HG03135 (cell line): Measurements from ENCODE around the gene NAA15.
"Not testable (repeated sequence)": the region's sequence is repeated elsewhere in the genome, so short reads cannot be mapped to it uniquely, and the experiment has no call there.

ENCODE experiments used
- ATAC-seq: cut with Tn5 transposase; IDR thresholded peaks from one replicate; pipeline ENCODE4 v1.9.1; 2021; ENCODE audit warnings: mild to moderate bottlenecking, moderate library complexity; ENCODE audit not compliant: unreplicated experiment

Gene NAA15

GRCh38 chr4:139301113-139301820 is at the start of gene NAA15:
Gene NAA15 (plus strand): TSS chr4:139301505. CDS start chr4:139301778, 273 bp downstream.
- peak; percentile 84 for ATAC-seq

DNA sequence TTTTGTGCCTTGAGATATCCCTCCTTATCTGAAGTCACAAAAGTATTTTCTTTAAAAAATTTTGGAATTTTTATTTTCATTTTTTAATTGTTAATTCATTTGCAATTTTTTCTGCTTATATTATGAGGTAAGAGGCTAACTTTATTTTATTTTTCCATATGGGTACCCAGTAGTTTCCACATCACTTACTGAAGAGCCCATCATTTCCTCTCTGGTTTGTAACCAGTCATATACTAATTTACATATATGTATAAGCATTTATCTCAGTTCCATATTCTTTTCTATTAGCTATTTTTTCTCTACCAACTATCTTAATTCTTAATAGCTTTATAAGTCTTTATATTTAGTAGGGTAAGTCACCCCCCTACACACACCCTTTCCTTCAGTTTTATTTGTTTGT is 48.3 kb upstream of the NAA15 start:
- no peak for ATAC-seq

DNA sequence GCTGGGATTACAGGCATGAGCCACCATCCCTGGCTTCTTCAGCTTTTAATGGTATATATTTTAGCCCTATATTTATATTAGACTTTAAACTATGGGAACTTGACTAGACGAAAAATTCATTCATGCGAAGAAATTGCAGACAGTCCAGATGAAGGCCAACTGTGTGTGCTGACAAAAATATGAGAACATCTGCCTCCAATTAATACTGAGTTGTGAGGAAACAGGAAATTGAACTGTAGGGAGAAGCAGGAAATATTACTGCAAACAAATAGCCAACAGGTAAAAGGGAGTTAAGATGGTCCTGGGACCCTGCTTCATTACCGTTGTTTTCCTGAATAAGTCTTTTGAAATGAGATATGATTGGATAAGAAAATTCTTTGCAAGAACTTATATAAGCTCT is 47.6 kb upstream of the NAA15 start:
- no peak for ATAC-seq

DNA sequence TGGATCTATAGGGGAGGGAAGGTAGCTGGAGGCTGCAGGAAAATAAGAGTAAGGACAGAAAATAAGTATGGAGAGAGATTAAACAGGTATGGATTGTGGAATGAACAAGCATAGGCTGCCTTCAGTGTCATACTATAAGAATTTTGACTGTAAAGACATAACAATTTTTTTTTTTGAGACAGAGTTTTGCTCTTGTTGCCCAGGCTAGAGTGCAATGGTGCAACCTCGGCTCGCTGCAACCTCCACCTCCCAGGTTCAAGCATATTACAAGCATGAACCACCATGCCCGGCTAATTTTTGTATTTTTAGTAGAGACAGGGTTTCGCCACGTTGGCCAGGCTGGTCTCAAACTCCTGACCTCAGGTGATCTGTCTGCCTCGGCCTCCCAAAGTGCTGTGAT is 45.7 kb upstream of the NAA15 start:
- not testable (repeated sequence) for ATAC-seq

DNA sequence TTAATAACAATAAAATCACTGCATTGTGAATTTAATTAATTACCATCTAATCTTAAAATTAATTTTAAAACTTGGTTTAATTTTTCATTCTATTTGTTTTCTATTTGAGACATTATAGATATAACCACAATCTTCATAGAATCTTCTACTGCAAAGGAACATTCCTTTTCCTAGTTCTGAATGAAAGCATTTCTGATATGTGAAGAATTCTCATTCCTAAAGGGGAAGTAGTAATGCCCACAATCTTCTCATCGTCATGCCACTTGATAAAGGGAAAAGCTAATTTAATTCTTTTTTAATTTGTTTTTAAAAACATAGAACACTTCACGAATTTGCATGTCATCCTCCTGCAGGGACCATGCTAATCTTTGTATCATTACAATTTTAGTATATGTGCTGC is 45.0 kb upstream of the NAA15 start:
- ATAC-seq = no peak

GRCh38 chr4:139265654-139266053 is 35.7 kb upstream of the NAA15 start:
- ATAC-seq = no peak

GRCh38 chr4:139266208-139266582 is 35.1 kb upstream of the NAA15 start:
- ATAC-seq = peak; percentile 1

GRCh38 chr4:139266583-139267257 is 34.6 kb upstream of the NAA15 start:
- ATAC-seq = peak; percentile 97

DNA sequence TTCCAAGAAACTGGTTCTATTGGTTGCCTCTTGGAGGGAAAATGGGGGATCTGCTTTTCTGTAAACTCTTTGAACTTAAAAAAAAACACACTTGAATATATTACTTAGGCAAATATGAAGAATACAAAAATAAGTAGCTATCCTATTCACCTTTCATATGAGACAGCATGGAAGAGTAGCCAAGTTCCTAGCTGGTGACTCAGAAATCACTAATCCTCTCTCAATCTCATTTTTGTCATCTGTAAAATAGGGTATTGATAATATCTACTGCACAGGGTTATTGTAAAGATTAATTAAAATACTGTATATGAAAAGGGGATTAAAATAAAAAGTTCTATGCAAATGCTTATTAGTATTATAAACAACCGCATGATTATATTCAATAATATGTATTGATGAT is 34.0 kb upstream of the NAA15 start:
- no peak for ATAC-seq

DNA sequence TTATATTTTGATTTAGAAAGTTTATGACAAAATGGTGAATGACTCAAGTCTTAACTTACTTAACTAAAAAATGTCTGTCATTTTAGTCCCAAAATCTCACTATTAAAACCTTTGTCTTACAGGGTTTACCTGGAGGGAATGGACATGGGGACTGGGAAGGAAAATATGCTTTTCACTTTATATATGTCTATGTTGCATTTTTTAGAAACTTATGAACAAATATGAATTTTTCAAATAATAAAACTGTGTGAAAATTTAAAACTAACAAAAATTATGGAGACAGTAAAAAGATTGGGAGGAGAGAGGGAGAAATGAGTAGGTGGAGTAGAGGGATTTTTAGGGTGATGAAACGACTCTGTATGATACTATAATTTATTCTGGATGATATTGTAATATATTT is 27.5 kb upstream of the NAA15 start:
- ATAC-seq = no peak

DNA sequence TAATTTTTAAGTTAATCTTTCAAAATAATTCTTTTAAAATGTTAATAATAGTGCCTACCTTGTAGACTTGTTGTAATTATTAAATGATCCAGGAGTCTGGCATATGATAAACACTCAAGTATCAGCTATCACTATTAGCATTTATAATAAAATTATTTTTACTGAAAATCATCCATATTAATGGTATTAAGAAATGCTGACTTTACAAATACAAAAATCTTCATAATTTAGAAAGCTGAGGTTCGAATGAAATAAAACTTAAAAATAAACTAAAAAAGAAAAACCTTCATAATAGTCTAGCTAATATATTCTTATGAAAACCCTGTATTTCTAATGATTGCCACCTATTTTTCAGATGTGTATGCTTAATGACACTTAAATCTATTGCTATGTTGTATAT is 26.5 kb upstream of the NAA15 start:
- ATAC-seq = no peak

DNA sequence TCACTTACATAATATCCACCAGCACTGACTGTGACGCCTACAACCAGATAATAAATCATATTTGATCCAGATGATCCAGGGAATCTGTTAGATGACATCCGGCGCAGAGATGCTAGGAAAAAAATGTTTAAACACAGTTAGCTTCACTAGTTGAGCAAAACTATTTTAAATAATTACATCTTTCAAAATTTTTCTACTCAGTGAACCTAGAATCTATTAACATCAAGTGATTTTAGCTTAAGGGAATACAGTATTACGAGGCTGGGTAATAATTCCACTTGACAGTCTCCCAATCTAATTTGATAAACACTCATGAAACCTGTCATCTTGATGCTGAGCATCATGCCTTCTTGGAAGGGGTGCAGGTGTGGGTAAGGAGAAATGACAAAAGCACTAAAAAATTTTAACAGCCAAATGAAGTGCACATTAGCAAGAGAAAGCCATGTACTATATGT is 26.0 kb upstream of the NAA15 start:
- ATAC-seq = no peak

GRCh38 chr4:139278485-139278884 is 22.8 kb upstream of the NAA15 start:
- no peak for ATAC-seq

DNA sequence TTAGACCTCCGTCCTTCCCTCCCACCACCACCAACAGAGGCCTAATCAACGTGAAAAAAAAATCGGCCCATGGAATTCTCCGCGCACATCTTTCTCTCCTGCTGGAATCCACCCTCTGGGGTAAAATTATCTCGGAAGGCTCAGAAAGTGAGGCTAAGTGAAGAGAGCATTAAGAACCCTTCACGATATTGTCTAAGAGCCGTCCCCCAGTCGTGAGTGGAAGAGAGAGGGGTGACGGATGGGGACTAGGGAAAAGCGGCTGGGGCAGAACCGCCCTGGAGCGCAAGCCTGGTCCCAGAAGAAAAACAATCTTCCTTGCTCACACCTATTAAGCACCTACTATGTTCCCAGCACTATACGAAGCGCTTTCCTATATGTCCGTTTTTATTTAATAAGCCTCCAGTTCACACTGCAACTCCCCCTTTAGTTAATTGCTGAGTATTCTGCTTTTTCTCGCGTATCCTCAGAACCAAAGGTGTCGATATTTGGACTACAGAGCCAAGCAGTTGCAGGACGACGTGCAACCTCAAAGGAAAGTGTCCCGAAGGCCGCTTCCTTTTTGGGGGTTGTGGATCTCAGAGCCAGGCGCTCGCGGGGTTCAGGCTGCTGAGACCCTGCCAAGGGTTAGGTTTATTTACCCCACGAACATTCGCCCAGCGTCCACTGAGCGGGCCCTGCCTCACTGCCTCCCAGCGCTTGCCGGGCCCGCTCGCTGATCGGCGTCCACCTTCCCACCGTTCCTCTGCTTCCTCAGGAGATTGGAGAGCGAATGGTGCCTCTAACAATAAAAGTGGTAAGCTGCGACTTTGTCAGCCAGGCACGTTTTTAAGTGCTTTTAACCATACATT is 22.2 kb upstream of the NAA15 start:
- no peak for ATAC-seq

DNA sequence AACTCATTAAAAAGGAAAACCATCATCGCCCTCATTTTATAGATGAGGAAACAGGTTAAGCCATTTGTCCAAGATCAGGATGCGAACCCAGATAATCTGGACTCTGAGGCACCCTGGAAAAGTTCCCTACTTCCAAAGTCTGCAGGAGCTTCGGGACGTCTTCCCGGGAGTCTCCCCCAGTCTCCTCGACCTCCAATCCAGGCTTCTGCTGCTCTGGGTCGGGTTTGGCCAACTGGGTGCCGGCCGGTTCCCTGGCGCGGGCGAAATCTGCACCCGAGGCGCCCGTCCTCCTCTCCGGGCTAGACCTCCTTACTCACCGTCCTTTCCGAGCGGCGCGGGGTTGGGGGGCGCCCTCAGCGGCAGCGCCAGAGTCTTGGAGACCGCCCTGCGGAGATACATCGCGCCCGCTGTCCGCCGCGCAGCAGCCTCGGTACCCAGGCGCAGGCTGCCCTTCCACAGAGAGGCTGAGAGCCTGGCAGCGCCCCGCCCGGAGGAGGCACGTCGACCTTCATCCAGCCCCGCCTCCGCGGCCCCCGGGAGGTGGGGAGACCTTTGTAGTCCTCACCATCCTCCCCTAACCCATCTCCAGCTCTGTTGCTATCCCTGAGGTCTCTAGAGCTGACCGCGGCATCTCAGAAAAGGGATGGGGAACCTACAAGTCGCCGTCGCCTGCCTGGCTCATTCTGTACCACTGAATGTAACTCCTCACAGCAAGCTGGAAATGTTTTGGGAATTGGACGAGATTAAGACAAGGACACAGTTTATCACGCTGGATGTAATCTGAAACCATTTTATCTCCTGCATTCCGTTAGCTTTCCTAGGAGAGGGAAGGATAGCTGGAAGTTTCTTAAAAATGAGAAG is 21.3 kb upstream of the NAA15 start, which contains the start of gene MGARP:
TSS of gene MGARP (minus strand) at position 466 of the 861 bp plus-strand sequence. CDS start at position 399, 67 bp downstream.
- no peak for ATAC-seq

DNA sequence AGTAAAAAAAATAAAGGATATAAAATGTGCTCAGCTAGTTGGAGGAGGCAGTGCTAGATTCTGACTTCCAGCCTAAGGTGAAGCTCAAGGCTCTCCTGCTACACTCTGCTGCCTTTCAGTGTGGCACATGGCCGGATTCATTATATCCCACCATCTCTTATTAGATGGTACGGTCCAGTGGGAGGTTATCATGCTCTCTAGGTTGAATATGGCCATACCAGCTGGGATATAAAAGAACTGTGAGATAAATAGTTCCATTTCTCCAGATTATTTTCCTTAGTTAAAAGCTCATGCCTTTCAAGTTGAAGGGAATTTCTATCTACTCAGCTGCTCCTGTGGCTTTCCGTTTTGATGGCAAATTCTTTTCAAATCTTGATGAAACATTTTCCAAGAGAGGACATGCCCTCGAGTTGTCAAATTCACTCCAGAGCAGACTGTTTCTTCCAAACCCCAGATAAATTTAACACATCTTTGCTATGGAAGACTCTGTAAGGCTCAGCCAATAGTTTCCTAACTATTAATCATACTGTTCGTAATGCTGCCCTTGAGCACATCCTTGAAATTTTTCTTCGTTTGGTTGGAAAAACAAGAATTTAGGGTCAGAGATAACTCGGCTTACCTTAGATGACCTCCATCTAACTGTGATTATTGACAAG is 19.1 kb upstream of the NAA15 start:
- ATAC-seq = no peak

- no peak for ATAC-seq
Measured at GRCh38 chr4:139282721-139283075, 18.6 kb upstream of the NAA15 start.

DNA sequence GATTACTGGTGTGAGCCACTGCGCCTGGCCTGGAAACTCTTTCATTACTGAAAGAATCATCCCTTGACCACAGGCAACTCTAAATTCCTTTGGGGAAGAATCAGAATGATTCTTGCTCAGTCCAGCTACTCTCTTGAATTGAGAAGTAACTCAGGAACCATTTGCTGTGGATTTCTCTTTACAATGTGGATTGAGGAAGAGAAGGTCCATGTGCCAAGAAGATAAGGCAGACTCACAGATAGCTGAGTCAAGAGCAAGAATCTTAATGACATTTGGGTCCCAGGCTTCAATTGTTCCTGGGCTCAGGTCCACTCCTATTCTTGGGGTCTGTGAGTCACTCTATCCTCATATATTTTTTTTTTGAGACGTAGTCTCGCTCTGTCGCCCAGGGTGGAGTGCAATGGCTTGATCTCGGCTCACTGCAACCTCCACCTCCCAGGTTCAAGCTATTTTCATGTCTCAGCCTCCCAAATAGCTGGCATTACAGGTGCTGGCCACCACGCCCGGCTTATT is 15.1 kb upstream of the NAA15 start:
- ATAC-seq = no peak

GRCh38 chr4:139295206-139295941 is 5.9 kb upstream of the NAA15 start:
- peak; percentile 95 for ATAC-seq
